SW480 (cell line): Measurements from ENCODE around the gene SH2D3A.

ENCODE experiments used
- DNase-seq: peaks from one replicate; pipeline ENCODE4 v3.0.0-alpha.2; 2016; ENCODE audit warnings: low spot score

Gene SH2D3A

DNA sequence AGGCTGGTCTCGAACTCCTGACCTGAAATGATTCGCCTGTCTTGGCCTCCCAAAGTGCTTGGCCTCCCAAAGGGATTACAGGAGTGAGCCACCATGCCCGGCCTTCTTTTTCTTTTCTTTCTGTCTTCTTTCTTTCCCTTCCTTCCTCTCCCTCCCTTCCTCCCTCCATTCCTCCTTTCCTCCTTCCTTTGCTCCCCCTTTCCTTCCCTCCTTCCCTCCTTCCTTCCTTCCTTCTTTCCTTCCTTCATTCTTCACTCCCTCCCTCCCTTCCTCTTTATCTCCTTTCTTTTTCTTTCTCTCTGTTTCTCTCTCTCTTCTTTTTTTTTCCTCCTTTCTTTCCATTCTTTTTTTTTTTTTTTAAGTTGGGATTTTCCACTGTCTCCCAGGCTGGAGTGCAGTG, 58.9 kb downstream of the SH2D3A start:
- no peak for DNase-seq

DNA sequence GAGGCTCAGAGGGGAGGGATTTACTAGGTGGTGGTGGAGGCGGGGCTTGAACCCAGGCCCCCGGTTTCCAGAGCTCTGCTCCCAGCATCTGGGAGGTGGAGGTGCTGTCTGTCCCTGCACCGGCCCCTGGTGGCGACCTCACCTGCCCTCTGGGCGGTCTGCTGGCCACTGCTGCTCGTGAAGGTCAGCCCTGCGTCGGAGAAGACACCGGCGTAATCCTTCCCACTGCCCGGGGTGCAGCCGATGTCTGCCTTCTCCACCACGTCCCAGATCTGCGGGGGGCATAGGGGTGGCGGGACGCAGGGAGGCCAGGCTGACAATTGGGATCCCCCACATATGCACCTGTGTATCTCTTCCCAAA, 59.6 kb downstream of the SH2D3A start:
- DNase-seq, result no peak

DNA sequence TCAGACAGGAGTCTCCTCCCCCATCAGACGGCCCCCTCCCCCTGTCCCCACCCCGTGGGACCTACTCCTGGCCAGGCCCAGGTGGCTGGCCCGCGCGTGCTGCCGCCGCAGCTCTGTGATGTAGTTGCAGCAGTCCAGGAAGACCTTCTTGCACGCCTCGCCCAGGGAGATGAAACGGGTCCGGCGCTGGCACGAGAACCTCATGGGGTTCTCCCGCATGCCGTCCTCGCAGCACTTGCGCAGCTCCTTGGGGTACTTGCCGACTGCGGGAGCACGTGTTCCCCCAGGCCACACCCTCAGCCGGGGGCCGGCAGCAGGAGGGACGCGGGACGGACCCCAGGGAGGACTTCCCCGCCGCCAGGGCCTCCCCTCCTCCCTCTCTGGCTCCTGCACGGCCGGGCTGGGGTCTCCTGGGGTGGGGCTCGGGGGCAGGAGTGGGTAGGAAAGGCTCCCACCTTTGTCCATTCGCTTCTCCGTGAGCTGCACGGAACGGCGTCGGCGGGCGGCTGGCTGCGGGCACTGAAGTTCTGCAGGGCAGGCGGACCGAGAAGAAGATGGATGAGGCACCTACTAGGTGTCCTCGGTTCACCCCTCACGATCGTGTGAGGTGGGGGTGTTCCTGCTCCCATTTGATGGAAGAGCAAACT, 60.1 kb downstream of the SH2D3A start:
- no peak for DNase-seq

DNA sequence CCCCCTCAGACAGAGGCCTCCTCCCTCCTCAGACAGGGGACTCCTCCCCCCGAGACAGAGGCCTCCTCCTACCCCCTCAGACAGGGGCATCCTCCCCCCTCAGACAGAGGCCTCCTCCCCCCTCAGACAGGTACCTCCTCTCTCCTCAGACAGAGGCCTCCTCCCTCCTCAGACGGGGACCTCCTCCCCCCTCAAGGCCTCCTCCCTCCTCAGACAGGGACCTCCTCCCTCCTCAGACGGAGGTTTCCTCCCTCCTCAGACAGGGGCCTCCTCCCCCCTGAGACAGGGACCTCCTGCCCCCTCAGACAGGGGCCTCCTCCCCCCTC, 60.6 kb downstream of the SH2D3A start:
- DNase-seq, result no peak

DNA sequence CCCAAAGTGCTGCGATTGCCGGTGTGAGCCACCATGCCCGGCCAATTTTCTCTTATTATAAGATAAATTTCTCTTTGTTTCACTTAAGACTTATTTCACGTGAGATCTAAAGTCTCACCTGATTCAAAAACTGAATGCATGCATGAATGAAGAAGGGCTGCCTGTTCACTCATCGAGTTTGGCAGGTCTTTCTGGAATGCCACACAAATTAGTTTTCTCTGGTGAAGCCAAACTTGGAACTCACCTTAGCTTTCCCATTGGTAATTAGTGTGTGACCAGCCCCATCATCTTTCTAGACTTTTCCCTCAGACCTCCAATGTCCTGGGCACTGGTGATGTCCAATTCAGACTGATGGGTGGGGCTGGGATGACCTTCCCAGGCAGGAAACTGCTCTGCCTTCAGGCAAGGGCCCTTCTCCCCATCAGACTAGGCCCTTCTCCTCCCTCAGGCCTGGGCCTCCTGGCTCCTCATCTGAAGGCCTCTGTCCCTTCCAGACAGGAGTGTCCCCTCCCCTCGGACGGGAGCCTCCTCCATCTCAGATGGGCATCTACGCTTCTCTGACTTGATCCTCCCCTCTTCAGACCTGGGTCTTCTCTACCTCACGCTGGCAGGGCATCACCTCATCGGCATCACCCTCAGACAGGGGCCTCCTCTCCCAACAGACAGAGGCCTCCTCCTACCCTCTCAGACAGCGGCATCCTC, 61.2 kb downstream of the SH2D3A start:
- no peak for DNase-seq
